Measurements from ENCODE around the gene TUNAR. TPM values are rescaled to one million over a fixed set of nuclear protein-coding genes. Genes with fewer than 3 reads are reported as not detected.
"Not testable (repeated sequence)": the region's sequence is repeated elsewhere in the genome, so short reads cannot be mapped to it uniquely, and the experiment has no call there.

TUNAR gene
- total RNA-seq, 3 donors from 2014 or later = not detected

- DNase-seq (no peak), ATAC-seq (no peak)
- no peaks in the 10 kb centered on the region for H3K9me3 Mint-ChIP-seq
- no peaks in the 10 kb centered on the region for H3K4me1 Mint-ChIP-seq (ENCODE audit: low read depth)
- no peaks in the 10 kb centered on the region for H3K36me3 Mint-ChIP-seq (ENCODE audit: insufficient read depth)
- H3K27me3 Mint-ChIP-seq (ENCODE audit: low read depth) = peaks cover 33% of the 10 kb centered on the region
- no peak overlapping the region for H3K4me3 Mint-ChIP-seq
Measured at GRCh38 chr14:95956601-95957460, 80.2 kb downstream of the TUNAR start.

GRCh38 chr14:95958105-95958504, 81.5 kb downstream of the TUNAR start:
- peaks cover 23% of the 10 kb centered on the region for H3K27me3 Mint-ChIP-seq (ENCODE audit: low read depth)

GRCh38 chr14:95959317-95959716, 82.7 kb downstream of the TUNAR start:
- H3K27me3 Mint-ChIP-seq (ENCODE audit: low read depth) = peaks cover 15% of the 10 kb centered on the region
- no peak for DNase-seq
- no peaks in the 10 kb centered on the region for H3K9me3 Mint-ChIP-seq
- H3K4me1 Mint-ChIP-seq (ENCODE audit: low read depth) = no peaks in the 10 kb centered on the region
- no peaks in the 10 kb centered on the region for H3K36me3 Mint-ChIP-seq (ENCODE audit: insufficient read depth)
- ATAC-seq = no peak
- no peak overlapping the region for H3K4me3 Mint-ChIP-seq

More at GRCh38 chr14:95958105-95958504, 81.5 kb downstream of the TUNAR start:
- ATAC-seq (no peak), DNase-seq (no peak)
- no peaks in the 10 kb centered on the region for H3K36me3 Mint-ChIP-seq (ENCODE audit: insufficient read depth)
- no peaks in the 10 kb centered on the region for H3K4me1 Mint-ChIP-seq (ENCODE audit: low read depth)
- H3K9me3 Mint-ChIP-seq = no peaks in the 10 kb centered on the region
- no peak overlapping the region for H3K4me3 Mint-ChIP-seq

- Mint-ChIP-seq H3K36me3 (ENCODE audit: insufficient read depth) (no peaks in the 10 kb centered on the region), H3K4me3 (no peak overlapping the region), H3K27me3 (ENCODE audit: low read depth) (peaks cover 13% of the 10 kb centered on the region), H3K4me1 (ENCODE audit: low read depth) (no peaks in the 10 kb centered on the region), H3K9me3 (no peaks in the 10 kb centered on the region)
- ATAC-seq (no peak), DNase-seq (no peak)
Measured at GRCh38 chr14:95961481-95961880, 84.8 kb downstream of the TUNAR start.

GRCh38 chr14:95964901-95965300, 88.3 kb downstream of the TUNAR start:
- H3K4me3 Mint-ChIP-seq = no peak overlapping the region
- no peaks in the 10 kb centered on the region for H3K4me1 Mint-ChIP-seq (ENCODE audit: low read depth)
- no peaks in the 10 kb centered on the region for H3K9me3 Mint-ChIP-seq
- H3K36me3 Mint-ChIP-seq (ENCODE audit: insufficient read depth) = no peaks in the 10 kb centered on the region
- ATAC-seq (no peak), DNase-seq (no peak)
- H3K27me3 Mint-ChIP-seq (ENCODE audit: low read depth) = peaks cover 7% of the 10 kb centered on the region

- H3K9me3 Mint-ChIP-seq; H3K4me3 Mint-ChIP-seq; H3K36me3 Mint-ChIP-seq (ENCODE audit: insufficient read depth); H3K4me1 Mint-ChIP-seq (ENCODE audit: low read depth); H3K27me3 Mint-ChIP-seq (ENCODE audit: low read depth); ATAC-seq; DNase-seq: not testable (repeated sequence)
Measured at GRCh38 chr14:95968048-95968447, 91.4 kb downstream of the TUNAR start.

Other genes starting within 250 kb of the TUNAR start
- not detected for gene TCL1B, start 190.4 kb upstream of the TUNAR start, total RNA-seq
- gene TCL1A, start 162.7 kb upstream of the TUNAR start, total RNA-seq = 1 to 10 TPM in 1 of 3 donors, under 1 TPM in 2; 0.32 to 5.4 (median 0.63) TPM
- gene C14orf132, start 162.5 kb downstream of the TUNAR start, total RNA-seq = under 1 TPM; 0.38 to 0.61 (median 0.43) TPM

Data from activated T-cell treated with anti-CD3 and anti-CD28 coated beads, Interleukin-2, amount 50 U/mL, for 4 hours (primary cell).